Duodenal mucosa (tissue), 2 donors: ENCODE results near the gene ABCC6.
"Not testable (repeated sequence)": the region's sequence is repeated elsewhere in the genome, so short reads cannot be mapped to it uniquely, and the experiment has no call there.

Source experiments
- H3K27ac ChIP-seq: one replicate; pipeline ENCODE4 v1.7.0; 2013; ENCODE audit warnings: low read depth, low read length
- H3K27me3 ChIP-seq, 2 donors: one replicate each; pipeline ENCODE4 v1.7.0; 2013; ENCODE audit warnings: low read length in 2 of 2, control low read depth in 1 of 2; ENCODE audit not compliant: insufficient read depth in 2 of 2, control insufficient read depth in 1 of 2
- H3K36me3 ChIP-seq, 2 donors: one replicate each; pipeline ENCODE4 v1.7.0; 2013; ENCODE audit warnings: low read length in 2 of 2, control low read depth in 1 of 2; ENCODE audit not compliant: insufficient read depth in 2 of 2, control insufficient read depth in 1 of 2
- H3K4me1 ChIP-seq, 2 donors: one replicate each; pipeline ENCODE4 v1.7.0; 2013; ENCODE audit warnings: low read length in 2 of 2, control low read depth in 1 of 2; ENCODE audit not compliant: insufficient read depth in 2 of 2, control insufficient read depth in 1 of 2
- H3K4me3 ChIP-seq, 2 donors: one replicate each; pipeline ENCODE4 v1.7.0; 2013; ENCODE audit warnings: low read length in 2 of 2, low read depth in 1 of 2
- H3K9ac ChIP-seq, 2 donors: one replicate each; pipeline ENCODE4 v1.7.0; 2013; ENCODE audit warnings: low read length in 2 of 2, low read depth in 1 of 2
- H3K9me3 ChIP-seq, 2 donors: one replicate each; pipeline ENCODE4 v1.7.0; 2013; ENCODE audit warnings: low read length in 2 of 2, control low read depth in 1 of 2; ENCODE audit not compliant: control insufficient read depth in 1 of 2

The ABCC6 gene

GRCh38 chr16:16109453-16110110 is 113.7 kb downstream of the ABCC6 start:
- Histone ChIP-seq H3K4me1 (no peaks in the 10 kb centered on the region), H3K9me3 (no peaks in the 10 kb centered on the region), H3K4me3 (no peak overlapping the region), H3K36me3 (peaks cover 25 to 53% of the 10 kb centered on the region in 2 donors), H3K27me3 (no peaks in the 10 kb centered on the region), H3K9ac (no peak overlapping the region), H3K27ac (no peak overlapping the region)

DNA sequence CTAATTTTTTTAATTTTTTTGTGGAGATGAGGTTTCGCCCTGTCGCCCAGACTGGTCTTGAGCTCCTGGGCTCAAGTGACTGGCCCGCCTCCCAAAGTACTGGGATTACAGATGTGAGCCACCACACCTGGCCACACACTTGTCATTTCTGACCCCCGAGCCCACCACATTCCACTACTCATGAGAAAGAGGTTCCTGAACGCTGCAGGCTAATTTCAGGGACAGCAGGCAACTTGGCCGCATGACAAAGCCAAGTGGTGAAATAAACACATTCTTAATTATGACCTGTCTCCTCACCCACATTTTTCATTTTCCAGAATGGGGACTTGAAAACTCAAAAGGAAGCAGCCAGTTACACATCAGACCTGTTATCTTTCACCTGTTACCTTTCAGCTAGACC is 114.5 kb downstream of the ABCC6 start:
- H3K4me1 ChIP-seq, result no peaks in the 10 kb centered on the region
- no peak overlapping the region for H3K9ac ChIP-seq
- no peaks in the 10 kb centered on the region for H3K9me3 ChIP-seq
- no peak overlapping the region for H3K4me3 ChIP-seq
- no peak overlapping the region for H3K27ac ChIP-seq
- no peaks in the 10 kb centered on the region for H3K27me3 ChIP-seq
- H3K36me3 ChIP-seq, result peaks cover 26 to 54% of the 10 kb centered on the region in 2 donors

DNA sequence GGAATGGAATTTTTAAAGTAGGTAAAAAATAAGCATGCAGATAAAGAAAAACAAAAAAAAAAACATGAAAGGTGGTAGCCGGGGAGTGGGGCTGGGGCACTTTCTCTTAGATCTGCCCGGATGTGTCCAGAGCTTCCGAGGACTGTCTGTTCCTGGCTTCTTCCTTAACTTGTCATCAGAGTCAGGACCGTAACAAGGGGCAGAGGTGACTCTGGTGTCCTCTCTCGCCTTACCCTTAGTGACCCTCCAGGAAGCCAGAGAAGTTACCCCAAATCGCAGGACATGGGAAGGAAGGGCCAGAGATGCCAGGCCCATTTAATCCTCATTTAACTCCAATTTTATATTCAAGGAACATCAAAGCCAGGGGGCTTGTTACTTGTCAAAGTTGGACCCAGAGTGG is 115.5 kb downstream of the ABCC6 start:
- no peaks in the 10 kb centered on the region for H3K9me3 ChIP-seq

GRCh38 chr16:16106466-16106865 is 116.8 kb downstream of the ABCC6 start:
- no peaks in the 10 kb centered on the region for H3K27me3 ChIP-seq
- H3K9me3 ChIP-seq, result no peaks in the 10 kb centered on the region
- peaks cover 14 to 50% of the 10 kb centered on the region in 2 donors for H3K36me3 ChIP-seq
- no peak overlapping the region for H3K27ac ChIP-seq
- H3K9ac ChIP-seq, result no peak overlapping the region
- no peak overlapping the region for H3K4me3 ChIP-seq
- no peaks in the 10 kb centered on the region for H3K4me1 ChIP-seq

More for the DNA sequence above, 115.5 kb downstream of the ABCC6 start:
- no peak overlapping the region for H3K4me3 ChIP-seq
- no peak overlapping the region for H3K27ac ChIP-seq
- no peaks in the 10 kb centered on the region for H3K27me3 ChIP-seq
- peaks cover 26 to 53% of the 10 kb centered on the region in 2 donors for H3K36me3 ChIP-seq
- H3K9ac ChIP-seq, result no peak overlapping the region
- H3K4me1 ChIP-seq, result no peaks in the 10 kb centered on the region

GRCh38 chr16:16105646-16106045 is 117.6 kb downstream of the ABCC6 start:
- Histone ChIP-seq H3K9me3 (no peaks in the 10 kb centered on the region), H3K4me1 (no peaks in the 10 kb centered on the region), H3K27me3 (no peaks in the 10 kb centered on the region), H3K4me3 (no peak overlapping the region), H3K27ac (no peak overlapping the region), H3K9ac (no peak overlapping the region), H3K36me3 (peaks cover 11 to 48% of the 10 kb centered on the region in 2 donors)

- not testable (repeated sequence) for H3K9ac ChIP-seq, H3K9me3 ChIP-seq, H3K27me3 ChIP-seq, H3K27ac ChIP-seq, H3K4me3 ChIP-seq, H3K4me1 ChIP-seq
- peaks cover 11 to 42% of the 10 kb centered on the region in 2 donors for H3K36me3 ChIP-seq
Observed at GRCh38 chr16:16104804-16105141, 118.5 kb downstream of the ABCC6 start.

- H3K9ac ChIP-seq, H3K4me3 ChIP-seq, H3K4me1 ChIP-seq, H3K9me3 ChIP-seq, H3K27me3 ChIP-seq, H3K27ac ChIP-seq: not testable (repeated sequence)
- peaks cover 13 to 41% of the 10 kb centered on the region in 2 donors for H3K36me3 ChIP-seq
Observed at GRCh38 chr16:16104132-16104803, 119.0 kb downstream of the ABCC6 start.

- Histone ChIP-seq H3K9me3 (no peaks in the 10 kb centered on the region), H3K36me3 (peaks cover 14 to 41% of the 10 kb centered on the region in 2 donors), H3K4me3 (no peak overlapping the region), H3K4me1 (no peaks in the 10 kb centered on the region), H3K9ac (no peak overlapping the region), H3K27me3 (no peaks in the 10 kb centered on the region), H3K27ac (no peak overlapping the region)
Observed at GRCh38 chr16:16102738-16103137, 120.6 kb downstream of the ABCC6 start.

- Histone ChIP-seq H3K27ac (no peak overlapping the region), H3K4me1 (no peaks in the 10 kb centered on the region), H3K4me3 (no peak overlapping the region), H3K9me3 (no peaks in the 10 kb centered on the region), H3K36me3 (peaks cover 11 to 36% of the 10 kb centered on the region in 2 donors), H3K9ac (no peak overlapping the region), H3K27me3 (no peaks in the 10 kb centered on the region)
Observed at GRCh38 chr16:16101585-16101984, 121.7 kb downstream of the ABCC6 start.

DNA sequence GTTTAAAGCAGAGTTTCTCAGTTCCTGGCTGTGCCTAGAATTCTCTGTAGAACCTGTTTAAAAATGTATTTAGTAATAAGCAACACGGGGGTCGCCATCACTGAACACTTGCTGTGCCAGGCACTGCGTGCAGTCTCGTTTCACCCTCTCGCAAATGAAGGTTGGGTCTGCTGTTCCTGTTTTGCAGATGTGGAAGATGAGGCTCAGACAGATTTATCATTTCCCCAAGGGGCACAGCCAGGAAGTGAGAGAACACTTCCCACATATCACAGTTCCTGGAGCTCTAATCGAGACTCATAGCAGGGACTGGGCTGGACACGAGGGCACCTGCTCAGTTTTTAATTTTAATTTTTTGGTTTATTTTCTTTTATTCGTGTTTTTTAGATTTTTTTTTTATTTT is 122.7 kb downstream of the ABCC6 start:
- peaks cover 8 to 33% of the 10 kb centered on the region in 2 donors for H3K36me3 ChIP-seq

More for the DNA sequence above, 122.7 kb downstream of the ABCC6 start:
- Histone ChIP-seq H3K9me3 (no peaks in the 10 kb centered on the region), H3K27ac (no peak overlapping the region), H3K9ac (no peak overlapping the region), H3K27me3 (no peaks in the 10 kb centered on the region), H3K4me1 (no peaks in the 10 kb centered on the region), H3K4me3 (no peak overlapping the region)
